OCI-LY1 (cell line): Measurements from ENCODE around the gene SLC4A5.

ENCODE experiments used
- CTCF ChIP-seq: fragments of 200-600 bp; sonication (generic), shearing (Covaris generic); IDR thresholded peaks from 2 replicates; pipeline ENCODE4 v1.5.1; 2017; ENCODE audit warnings: mild to moderate bottlenecking, antibody characterized with exemption, low read length, moderate library complexity, mixed read lengths
- EZH2 ChIP-seq: fragments of 200-600 bp; sonication (generic), shearing (Covaris generic); IDR thresholded peaks from 2 replicates; pipeline ENCODE4 v1.8.0; 2017; ENCODE audit warnings: borderline replicate concordance, mixed run types, mild to moderate bottlenecking, antibody characterized with exemption, low read length, moderate library complexity, mixed read lengths

GRCh38 chr2:74252036-74252435, 91.2 kb downstream of the SLC4A5 start:
- TF ChIP-seq CTCF (no peak), EZH2 (no peak)
